HG03439 (cell line): Measurements from ENCODE around the gene EIF1AD.
"Not testable (repeated sequence)": the region's sequence is repeated elsewhere in the genome, so short reads cannot be mapped to it uniquely, and the experiment has no call there.

Source experiments
- ATAC-seq: cut with Tn5 transposase; IDR thresholded peaks from one replicate; pipeline ENCODE4 v1.9.1; 2021; ENCODE audit warnings: mild to moderate bottlenecking, moderate library complexity; ENCODE audit not compliant: unreplicated experiment

EIF1AD gene, protein sequence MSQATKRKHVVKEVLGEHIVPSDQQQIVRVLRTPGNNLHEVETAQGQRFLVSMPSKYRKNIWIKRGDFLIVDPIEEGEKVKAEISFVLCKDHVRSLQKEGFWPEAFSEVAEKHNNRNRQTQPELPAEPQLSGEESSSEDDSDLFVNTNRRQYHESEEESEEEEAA

DNA sequence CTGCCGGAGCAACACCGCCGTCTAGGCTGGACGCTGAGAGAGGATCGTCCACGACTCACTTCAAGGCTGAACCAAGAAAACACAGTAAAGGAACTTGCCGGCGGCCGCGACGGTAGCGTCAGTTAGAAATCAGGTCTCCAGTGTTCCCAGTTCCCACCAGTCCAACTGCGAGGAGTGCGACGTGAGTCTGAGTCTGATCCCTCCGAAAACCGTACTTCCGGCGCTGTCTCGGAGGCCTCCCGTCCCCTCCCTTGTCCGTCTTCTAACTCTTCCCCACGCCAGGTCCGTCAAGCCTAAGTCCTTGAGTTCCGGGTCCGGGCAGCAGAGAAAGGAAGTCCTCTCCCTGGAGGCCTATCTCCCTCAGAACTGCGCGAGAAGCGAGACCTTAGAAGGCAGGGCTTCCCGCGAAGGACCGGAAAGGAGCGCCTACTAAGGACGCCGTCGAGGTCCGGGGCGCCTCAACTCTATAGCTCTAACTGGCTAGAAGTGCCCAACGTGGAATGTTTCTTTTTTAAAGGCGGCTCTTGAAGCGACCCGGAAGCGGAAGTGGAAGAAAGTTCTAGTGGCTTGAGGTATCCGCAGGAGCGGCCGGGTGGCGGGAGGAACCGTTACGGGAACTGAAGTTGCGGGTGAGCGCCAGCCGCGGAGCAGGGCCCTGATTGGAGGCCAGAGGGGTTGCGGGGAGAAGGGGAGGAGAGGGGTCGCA, at the start of gene EIF1AD, which contains the start of gene BANF1:
Gene EIF1AD, minus strand, starts transcription at position 216 of the 706 bp plus-strand sequence. CDS start 1,768 bp downstream, outside the sequence.
Gene BANF1, plus strand, starts transcription at position 562 of the 706 bp plus-strand sequence. CDS start 748 bp downstream, outside the sequence.
- peak; percentile 61 for ATAC-seq

DNA sequence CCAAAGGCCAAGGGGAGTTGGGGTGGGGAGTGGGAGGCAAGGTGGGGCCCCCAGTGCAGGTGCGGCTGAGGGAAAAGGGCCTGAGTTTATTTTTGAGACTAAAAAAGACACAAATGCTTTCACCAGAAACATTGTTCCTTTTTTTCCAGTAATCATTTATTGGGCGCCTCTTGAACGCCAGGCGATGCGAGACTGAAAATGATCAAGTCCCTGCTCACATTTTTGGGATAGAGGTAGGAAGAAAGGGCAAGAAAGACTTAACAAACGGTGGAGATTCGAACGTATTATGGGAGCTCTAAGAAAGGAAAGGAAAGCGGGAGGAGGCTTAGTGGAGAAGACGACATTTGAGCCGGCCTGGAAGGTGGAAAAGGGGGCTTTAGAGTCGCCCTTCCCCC, 49.4 kb upstream of the EIF1AD start:
- ATAC-seq, result no peak

DNA sequence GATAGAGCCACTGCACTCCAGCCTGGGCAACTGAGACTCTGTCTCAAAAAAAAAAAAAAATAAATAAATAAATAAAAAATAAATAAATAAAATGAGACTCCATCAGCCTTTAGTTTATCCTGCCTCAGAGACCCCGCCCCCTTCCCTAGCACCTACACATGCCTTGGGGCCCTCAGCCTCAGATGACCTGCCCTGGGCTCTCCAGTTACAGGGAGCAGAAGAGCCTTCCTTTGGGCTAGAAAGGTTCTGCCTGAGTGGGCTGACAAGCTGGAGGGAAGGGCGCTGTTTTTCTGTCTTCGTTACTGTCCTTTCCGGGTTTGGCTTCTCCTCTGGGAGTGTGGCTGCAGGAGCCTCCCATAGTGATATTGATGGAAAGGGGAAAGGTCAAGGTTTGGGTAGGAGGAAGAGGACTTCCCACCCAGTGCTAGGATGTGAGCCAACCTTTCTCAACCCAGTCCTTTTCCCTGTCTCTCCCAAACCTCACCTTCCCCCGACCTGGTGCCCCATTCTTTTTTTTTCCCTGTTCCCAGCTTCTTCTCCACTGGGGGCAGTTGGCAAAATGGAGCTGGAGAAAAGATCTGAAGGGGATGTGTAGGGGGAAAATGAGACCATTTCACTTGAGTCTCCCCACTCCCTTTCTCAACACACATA, 48.7 kb upstream of the EIF1AD start:
- no peak for ATAC-seq

DNA sequence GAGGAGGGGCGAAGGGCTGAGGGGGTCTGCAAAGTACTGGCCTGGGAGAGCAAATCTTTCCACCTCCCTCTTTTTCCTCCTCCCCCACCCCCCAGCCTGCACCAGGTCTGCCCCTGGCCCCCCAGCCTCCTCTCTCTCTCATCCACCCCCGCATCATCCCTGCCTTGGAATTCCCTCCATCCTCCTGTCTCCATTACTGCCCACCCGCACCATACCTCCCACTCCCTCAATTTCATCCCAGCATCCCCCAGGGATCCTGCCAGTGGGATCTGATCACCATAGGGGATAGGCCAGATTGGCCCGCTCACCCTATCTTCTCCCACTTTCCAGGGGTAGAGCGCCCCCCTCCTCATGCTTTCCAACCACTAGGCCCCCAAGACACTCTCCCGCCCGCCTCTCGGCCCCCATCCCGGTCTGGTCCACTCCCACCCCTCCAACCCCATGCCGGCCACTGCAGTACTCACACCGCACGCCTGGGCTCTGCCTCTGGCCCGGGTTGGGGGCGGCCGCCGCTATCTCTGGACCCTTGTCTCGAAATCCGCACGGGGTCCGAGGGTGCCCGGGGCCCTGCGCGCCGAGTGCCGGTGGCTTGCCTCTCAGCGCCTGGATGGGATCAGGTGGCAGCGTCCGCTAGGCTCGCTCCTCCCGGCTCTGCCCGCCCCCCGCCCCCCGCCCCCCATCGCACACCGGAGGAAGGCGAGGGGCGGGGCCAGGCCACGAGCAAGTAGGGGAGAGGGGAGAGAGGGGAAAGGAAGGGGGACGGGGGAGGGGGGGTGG, 46.8 kb upstream of the EIF1AD start, which contains the start of gene GAL3ST3:
Gene GAL3ST3, minus strand, starts transcription at position 615 of the 777 bp plus-strand sequence. CDS start 3,746 bp downstream, outside the sequence.
- no peak for ATAC-seq

DNA sequence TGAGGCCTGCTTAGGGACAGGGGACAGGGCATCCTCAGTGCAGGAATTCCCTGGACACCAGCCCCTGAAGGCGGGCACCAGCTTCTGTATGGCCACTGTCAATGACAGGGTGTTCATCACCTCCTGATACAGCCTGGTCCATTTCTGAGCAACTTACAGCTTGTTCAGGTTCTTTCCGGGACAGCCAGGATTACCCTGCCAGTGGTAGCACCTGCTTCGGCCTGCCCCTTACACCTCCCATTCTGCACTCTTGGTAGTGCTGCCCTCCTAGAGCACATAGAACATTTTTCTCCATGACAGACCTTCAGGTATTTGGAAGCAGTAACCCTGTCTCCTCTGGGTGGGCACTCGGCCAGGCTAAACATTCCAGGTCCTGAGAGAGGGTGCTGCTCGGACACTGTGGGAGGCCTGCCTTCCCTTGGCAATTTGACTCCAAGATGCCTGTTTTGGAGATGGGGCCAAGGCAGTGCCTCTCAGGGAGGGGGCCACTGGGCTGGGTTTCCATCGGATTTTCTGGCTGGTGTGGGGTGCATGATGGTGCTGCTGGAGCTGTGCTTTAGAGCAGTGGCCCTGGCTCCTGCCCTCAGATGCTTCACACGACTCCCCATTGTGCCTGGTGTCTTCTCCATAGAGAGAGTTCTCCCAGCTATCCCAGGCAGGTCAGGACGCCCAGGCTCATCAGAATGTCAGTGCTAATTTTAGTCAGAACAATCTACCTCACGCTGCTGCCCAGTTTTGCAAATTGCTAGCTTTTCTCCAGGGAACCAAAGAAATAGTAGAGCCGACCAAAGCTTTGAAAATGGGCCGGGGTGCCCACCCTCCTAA, 45.8 kb upstream of the EIF1AD start:
- no peak for ATAC-seq

DNA sequence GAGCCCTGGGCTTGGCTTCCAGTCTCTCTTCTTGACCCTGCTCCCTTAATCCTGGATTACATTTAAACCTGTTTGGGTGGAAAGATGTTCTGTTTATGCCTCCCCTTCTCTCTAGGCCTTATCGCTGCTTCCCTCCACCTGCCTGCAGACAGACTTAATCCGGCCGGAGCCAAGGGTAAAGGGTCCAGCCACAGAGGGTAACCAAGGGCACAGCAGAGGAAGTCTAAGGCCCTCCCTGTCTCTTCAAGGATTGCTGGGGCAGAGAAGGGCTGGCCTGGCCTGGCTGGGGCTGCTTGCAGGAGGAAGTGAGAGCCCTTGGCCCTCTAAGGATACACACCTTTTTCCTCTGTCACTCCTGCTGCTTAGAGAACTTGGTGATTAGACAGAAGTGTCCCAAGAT, 44.9 kb upstream of the EIF1AD start:
- no peak for ATAC-seq

DNA sequence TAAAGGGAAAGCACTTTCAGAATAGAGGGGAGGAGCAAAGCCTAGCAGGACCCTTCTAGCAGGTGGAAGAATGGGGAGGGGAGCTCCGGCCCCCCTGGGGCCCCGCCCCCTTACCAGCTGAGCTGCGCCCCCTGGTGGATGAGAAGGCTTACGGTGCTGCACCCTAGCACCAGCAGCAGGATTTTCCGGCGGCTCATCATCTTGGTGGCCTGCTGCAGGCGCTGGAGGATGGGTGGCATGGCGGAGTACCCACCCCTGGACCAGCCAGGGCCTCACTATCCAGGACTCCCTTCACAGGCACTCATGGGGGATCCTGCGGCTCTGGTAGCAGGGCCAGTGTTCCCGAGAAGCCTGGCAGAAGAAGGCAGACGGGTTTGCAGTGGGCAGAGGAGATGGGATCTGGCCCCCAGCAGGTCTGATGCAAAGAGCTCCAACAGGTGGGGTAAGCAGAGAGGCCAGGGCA, 43.3 kb upstream of the EIF1AD start:
- peak; percentile 76 for ATAC-seq

DNA sequence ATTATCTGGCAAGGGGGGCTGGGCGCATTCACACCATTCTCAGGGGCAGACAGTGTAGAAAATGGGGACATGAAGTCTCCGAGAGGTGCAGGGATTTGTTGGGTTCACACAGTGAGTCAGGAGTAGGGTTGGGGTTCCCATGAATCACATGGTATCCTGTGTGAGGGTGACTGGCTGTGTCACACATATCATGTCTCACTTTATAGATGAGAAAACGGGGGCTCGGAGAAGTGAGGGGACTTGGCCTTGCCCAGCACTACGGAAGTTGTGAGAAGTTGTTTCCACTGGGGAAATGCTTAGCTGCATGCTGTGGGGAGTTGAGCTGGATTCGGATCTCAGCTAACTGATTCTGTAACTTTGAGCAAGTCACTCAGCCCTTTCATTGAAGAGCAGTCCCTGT, 42.8 kb upstream of the EIF1AD start:
- ATAC-seq, result no peak

DNA sequence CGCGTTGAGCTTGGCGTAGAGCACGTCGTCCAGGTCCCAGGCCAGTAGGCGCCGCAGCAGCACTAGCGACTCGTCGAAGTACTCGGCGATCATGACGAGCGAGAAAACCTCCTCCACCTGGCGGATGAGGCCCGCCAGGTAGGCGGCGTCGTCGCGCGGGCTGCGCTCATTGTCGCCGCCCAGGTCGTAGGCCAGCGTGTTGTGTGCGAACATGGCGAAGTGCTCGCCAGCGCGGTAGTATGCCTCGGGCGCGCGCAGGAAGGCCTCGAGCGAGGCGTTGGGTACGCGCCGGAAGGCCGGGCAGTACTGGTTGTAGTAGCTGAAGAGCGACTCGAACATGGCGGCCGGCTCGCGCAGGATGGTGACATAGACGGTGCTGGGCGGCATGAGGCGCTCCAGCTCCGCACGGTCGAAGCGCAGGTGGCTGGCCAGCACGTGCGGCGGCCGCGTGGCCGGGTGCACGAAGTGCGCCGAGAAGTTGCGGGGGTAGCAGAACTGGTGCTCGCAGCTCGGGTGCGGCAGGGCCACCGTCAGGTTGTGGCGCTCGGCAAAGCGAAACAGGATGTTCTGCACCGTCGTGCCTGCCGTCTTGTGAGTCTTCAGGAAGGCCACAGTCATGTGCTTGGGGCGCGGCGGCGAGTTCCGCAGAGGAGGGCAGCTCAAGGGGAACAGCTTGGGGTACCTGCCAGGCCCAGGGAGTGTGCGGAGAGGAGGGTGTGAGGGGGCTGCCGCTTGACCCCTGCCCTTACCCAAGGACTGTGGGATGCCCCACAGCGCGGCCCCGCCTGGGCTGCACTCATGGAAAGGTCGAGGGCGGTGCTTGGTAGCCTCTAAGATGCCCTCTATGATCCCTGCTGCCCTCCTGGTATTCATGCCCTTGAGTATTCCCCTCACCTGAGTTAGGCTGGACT, 41.3 kb upstream of the EIF1AD start:
- ATAC-seq, result no peak

DNA sequence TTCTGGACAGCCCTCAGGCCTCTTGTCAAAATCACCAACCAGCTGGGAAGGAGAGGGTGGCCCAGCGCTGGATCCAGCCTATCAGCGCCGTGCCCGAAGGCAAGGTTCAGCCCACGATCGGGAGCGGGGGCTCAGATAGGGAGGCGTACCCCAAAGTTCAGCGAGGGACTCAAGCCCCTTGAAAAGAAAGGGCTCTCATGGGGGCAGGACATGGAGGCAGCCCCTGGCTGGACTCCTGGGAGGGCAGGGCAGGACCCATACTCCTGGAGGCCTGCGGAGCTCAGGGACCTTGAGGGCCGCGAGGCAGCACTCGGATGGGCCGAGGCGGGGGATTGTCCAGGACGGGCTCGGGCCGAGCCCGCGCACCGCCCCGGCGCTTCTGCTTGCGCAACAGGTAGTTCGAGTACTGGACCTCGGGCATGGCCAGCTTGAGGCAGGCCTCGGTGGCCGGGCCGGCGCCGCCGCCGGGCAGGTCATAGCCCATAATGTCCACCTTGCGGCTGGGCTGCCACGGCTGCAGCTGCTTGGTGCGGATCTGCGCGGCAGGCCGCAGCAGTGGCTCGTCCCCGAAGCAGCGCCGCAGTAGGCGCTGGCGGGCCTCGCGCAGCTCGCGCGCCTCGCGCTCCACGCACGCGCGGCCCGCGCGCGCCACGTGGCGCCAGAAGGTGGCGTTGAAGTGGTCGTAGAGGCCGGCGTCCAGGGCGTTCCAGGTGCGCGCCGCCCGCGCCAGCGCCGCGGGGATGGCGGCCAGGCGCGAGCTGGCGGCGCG, 40.5 kb upstream of the EIF1AD start:
- ATAC-seq, result no peak

DNA sequence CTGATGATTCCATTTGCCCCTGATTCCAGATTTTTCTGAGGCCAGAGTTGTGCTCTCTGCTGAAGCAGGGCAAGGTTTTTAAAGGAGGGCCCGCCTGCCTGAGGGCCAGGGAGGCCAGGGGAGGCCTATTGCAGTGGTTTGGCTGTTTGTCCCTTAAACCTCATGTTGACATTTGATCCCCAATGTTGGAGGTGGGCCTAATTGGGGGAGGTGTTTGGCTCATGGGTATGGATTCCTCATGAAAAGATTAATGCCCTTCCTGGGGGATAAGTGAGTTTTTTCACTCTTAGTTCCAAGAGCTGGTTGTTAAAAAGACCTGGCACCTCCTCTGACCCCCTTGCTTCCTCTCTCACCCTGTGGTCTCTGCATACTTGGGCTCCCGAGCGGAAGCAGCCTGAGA, 37.8 kb upstream of the EIF1AD start:
- no peak for ATAC-seq

DNA sequence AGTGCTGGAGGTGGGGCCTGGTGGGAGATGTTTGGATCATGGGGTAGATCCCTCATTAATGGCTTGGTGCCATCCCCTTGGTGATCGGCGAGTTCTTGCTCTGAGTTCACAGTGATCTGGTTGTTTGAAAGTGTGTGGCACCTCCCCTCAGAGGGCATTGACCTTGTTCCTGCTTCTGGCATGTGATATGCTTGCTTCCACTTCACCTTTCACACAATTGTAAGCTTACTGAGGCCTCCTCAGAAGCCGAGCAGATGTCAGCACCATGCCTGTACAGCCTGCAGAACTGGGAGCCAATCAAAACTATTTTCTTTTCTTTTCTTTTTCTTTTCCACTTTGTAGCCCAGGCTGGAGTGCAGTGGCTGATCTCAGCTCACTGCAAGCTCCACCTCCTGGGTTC, 35.4 kb upstream of the EIF1AD start:
- no peak for ATAC-seq

DNA sequence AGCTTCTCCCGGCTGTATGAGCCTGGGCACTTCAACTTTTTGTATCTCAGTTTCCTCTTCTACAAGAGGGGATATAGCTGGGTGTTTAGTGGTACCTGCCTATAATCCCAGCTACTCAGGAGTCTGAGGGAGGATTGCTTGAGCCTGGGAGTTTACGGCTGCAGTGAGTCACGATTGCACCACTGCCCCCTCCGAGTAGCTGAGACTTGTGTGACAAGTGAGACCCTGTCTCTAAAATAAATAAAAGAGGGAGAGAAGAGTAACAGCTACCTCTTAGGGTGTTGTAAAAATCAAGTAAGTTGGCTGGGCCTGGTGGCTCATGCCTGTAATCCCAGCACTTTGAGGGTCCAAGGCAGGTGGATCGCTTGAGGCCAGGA, 34.4 kb upstream of the EIF1AD start:
- ATAC-seq, result no peak

DNA sequence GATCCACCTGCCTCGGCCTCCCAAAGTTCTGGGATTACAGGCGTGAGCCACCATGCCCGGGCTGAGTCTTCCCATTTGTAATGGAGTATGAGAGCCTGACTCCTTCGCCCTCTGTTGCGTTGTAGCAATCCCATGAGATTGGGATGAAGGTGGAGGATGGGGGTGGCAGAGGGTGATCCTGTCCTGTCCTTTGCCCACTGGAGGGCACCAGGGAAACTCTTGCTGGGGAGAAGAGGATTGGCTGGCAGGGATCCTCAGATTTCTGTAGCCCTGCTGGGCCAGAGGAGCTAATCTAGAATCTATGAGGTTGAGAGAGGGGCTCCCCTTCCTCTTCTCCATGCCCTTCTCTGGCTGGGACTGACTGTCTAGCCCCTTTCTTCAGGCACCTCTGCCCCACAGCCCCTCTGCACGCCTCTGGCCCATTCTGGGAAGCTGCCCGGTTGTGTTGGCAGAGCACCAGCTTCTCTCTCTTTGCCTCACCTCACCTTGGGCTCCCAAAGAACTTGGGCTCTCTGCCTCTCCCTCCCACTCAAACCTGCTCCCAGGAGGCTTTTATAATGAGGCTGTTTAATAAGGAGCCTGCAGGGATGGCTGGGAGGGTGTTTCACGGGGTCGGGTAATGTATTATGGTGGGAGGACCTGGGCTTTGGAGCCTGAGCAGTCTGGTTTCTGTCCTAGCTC, 33.8 kb upstream of the EIF1AD start:
- ATAC-seq, result no peak

DNA sequence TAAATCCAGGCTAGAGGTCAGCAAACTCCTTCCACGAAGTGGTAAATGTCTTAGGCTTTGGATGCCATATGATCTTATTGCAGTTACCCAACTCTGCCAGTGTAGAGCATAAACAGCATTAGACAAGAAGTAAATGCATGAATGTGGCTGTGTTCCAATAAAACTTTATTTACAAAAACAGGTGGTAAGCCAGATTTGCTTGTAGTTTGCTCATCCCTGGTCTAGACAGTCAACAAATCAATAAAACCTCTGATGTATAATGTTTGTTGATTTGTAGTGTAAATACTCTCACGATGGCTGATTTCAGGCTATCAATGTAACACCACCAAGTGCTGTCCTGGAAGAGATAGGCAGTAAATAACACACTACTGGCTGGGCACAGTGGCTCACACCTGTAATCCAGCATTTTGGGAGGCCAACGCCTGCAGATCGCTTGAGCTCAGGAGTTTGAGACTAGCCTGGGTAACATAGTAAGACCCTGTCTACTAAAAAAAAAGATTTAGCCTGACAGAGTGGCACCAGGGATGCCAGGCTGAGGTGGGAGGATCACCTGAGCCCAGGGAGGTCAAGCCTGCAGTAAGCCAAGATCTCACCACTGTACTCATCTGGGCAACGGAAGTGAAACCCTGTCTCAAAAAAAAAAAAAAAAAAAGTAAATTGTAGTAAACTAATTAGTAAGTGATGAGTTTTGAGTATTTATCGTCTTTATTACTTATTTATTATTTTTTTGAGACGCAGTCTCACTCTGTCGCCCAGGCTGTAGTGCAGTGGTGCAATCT, 31.2 kb upstream of the EIF1AD start:
- ATAC-seq, result no peak

DNA sequence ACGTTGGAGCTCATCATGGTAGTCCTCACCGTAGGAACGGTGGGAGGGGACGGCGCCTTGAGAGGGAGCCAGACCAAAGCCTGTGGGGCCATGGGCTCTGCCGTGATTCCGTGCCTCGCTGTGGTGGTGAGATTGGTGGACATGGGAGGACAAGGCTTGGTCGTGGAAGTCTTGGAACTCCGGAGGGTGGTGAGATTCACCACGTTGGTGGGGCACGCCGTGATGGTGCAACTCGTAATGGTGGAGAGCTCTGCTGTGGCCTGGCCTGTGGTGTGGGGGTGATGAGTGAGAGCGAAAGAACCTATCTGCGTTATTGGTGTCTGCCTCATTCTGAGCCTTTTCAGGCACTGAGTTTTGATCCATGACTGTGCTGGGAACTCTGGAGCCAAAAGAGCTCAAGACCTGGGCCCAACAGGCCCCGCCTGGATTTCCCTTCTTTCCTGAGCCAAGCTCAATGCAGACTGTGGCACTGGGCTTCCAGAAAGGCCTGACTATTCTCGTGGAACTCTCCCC, 24.1 kb upstream of the EIF1AD start, which contains the start of gene CATSPER1:
Gene CATSPER1, minus strand, starts transcription at position 463 of the 513 bp plus-strand sequence. Its CDS starts 100 bp downstream, at position 363.
- ATAC-seq, result no peak

DNA sequence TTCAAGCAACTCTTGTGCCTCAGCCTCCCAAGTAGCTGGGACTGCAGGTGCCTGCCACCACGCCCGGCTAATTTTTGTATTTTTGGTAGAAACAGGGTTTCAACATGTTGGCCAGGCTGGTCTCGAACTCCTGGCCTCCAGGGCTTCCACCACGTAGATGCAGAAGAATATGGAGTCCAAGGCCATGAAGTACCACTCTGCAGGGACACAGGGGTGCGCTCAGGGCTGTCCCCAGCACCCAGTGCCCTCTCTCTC, 21.2 kb upstream of the EIF1AD start:
- ATAC-seq, result not testable (repeated sequence)
